DMS153 treated with DMSO at 0.1 percent for 48 hours (cell line): ENCODE results near the gene B9D1.

ENCODE experiments used
- DNase-seq: peaks from one replicate; lab custom pipeline; 2025; ENCODE audit not compliant: unreplicated experiment; lab: John Stamatoyannopoulos, UW

Gene B9D1

GRCh38 chr17:19377602-19378415, 15.3 kb upstream of the B9D1 start:
- peak; percentile 84 for DNase-seq

GRCh38 chr17:19376811-19377210, 14.3 kb upstream of the B9D1 start:
- peak; percentile 8 for DNase-seq

GRCh38 chr17:19375732-19376131, 13.2 kb upstream of the B9D1 start:
- no peak for DNase-seq

- no peak for DNase-seq
Observed at GRCh38 chr17:19374136-19374535, 11.6 kb upstream of the B9D1 start.

- no peak for DNase-seq
Observed at GRCh38 chr17:19372866-19373504, 10.5 kb upstream of the B9D1 start.

- no peak for DNase-seq
Observed at GRCh38 chr17:19372439-19372838, 9.9 kb upstream of the B9D1 start.

- no peak for DNase-seq
Observed at GRCh38 chr17:19372011-19372370, 9.5 kb upstream of the B9D1 start.

- DNase-seq = no peak
Observed at GRCh38 chr17:19371259-19372010, 8.9 kb upstream of the B9D1 start.

GRCh38 chr17:19370493-19370960, 8.0 kb upstream of the B9D1 start:
- no peak for DNase-seq

GRCh38 chr17:19369846-19370492, 7.4 kb upstream of the B9D1 start:
- no peak for DNase-seq

GRCh38 chr17:19369107-19369778, 6.7 kb upstream of the B9D1 start:
- DNase-seq = no peak

- DNase-seq = no peak
Observed at GRCh38 chr17:19368229-19368628, 5.7 kb upstream of the B9D1 start.

GRCh38 chr17:19366637-19366972, 4.1 kb upstream of the B9D1 start:
- no peak for DNase-seq

- DNase-seq = no peak
Observed at GRCh38 chr17:19365833-19366636, 3.5 kb upstream of the B9D1 start.

- DNase-seq = no peak
Observed at GRCh38 chr17:19365499-19365817, 2.9 kb upstream of the B9D1 start.

- DNase-seq = no peak
Observed at GRCh38 chr17:19364699-19365498, 2.4 kb upstream of the B9D1 start.

GRCh38 chr17:19363460-19364035, 1.0 kb upstream of the B9D1 start:
- DNase-seq = no peak

GRCh38 chr17:19363114-19363438, 553 bp upstream of the B9D1 start:
- DNase-seq = no peak

GRCh38 chr17:19361944-19362276, 613 bp downstream of the B9D1 start:
- DNase-seq = no peak
